ENCODE measurements around the gene WEE1.

Gene WEE1

GRCh38 chr11:9528573-9529333 is 44.7 kb upstream of the WEE1 start:
- no peak for TF ChIP-seq CTCF (IDR thresholded peaks at IDR 0.05; ENCODE audit: insufficient read depth, low read length, missing control alignments)
- ChIA-PET CTCF (interaction anchor here (2.3 kb wide), 1 partner anchor 22 kb away, joined by 13 read pairs; no protein-coding TSS in a partner anchor), POLR2A (interaction anchor here (1.4 kb wide), 1 partner anchor 68 kb away, joined by 5 read pairs; the partner anchor contains the start of gene ZNF143)
- no peak for DNase-seq (ENCODE audit: low read depth, low spot score)
- H3K4me3 ChIP-seq (ENCODE audit: low read depth, low read length) = no peak overlapping the region

- H3K4me3 ChIP-seq (ENCODE audit: low read depth, low read length) = no peak overlapping the region
- TF ChIP-seq CTCF (IDR thresholded peaks at IDR 0.05; ENCODE audit: insufficient read depth, low read length, missing control alignments) = no peak
- CTCF ChIA-PET = interaction anchor here (2.3 kb wide), 1 partner anchor 22 kb away, joined by 13 read pairs; no protein-coding TSS in a partner anchor
- DNase-seq (ENCODE audit: low read depth, low spot score) = no peak
- POLR2A ChIA-PET = interaction anchor here (1.4 kb wide), 1 partner anchor 69 kb away, joined by 5 read pairs; the partner anchor contains the start of gene ZNF143
These were observed 44.2 kb upstream of the WEE1 start for GRCh38 chr11:9529334-9529650.

- no peak overlapping the region for H3K4me3 ChIP-seq (ENCODE audit: low read depth, low read length)
- TF ChIP-seq CTCF (IDR thresholded peaks at IDR 0.05; ENCODE audit: insufficient read depth, low read length, missing control alignments) = no peak
- ChIA-PET POLR2A (interaction anchor here (1.4 kb wide), 1 partner anchor 69 kb away, joined by 5 read pairs; the partner anchor contains the start of gene ZNF143), CTCF (interaction anchor here (2.3 kb wide), 1 partner anchor 23 kb away, joined by 13 read pairs; no protein-coding TSS in a partner anchor)
- DNase-seq (ENCODE audit: low read depth, low spot score) = no peak
These were observed 43.3 kb upstream of the WEE1 start for GRCh38 chr11:9530020-9530621.

- DNase-seq (ENCODE audit: low read depth, low spot score) = no peak
- CTCF ChIA-PET = interaction anchor here (2.3 kb wide), 1 partner anchor 24 kb away, joined by 13 read pairs; no protein-coding TSS in a partner anchor
- H3K4me3 ChIP-seq (ENCODE audit: low read depth, low read length) = no peak overlapping the region
- POLR2A ChIA-PET = no interaction called here
- TF ChIP-seq CTCF (IDR thresholded peaks at IDR 0.05; ENCODE audit: insufficient read depth, low read length, missing control alignments) = no peak
These were observed 42.4 kb upstream of the WEE1 start for GRCh38 chr11:9530901-9531625.

GRCh38 chr11:9533058-9533457 is 40.4 kb upstream of the WEE1 start:
- no peak overlapping the region for H3K4me3 ChIP-seq (ENCODE audit: low read depth, low read length)
- ChIA-PET POLR2A (no interaction called here), CTCF (interaction anchor here (0.9 to 3.4 kb wide), 2 partner anchors 26 to 216 kb away, joined by 3 to 28 read pairs; no protein-coding TSS in a partner anchor)
- no peak for TF ChIP-seq CTCF (IDR thresholded peaks at IDR 0.05; ENCODE audit: insufficient read depth, low read length, missing control alignments)
- DNase-seq (ENCODE audit: low read depth, low spot score) = no peak

Measured in AG04449 (cell line).